Measurements from ENCODE around the gene LIPF. TPM values are rescaled to one million over a fixed set of nuclear protein-coding genes. Genes with fewer than 3 reads are reported as not detected.
"Not testable (repeated sequence)": the region's sequence is repeated elsewhere in the genome, so short reads cannot be mapped to it uniquely, and the experiment has no call there.

The LIPF gene
- polyA plus RNA-seq, 1 of the 3 experiments (the other 2 are of a cell fraction) = 0.07 TPM

GRCh38 chr10:88707429-88708155 lies 43.4 kb downstream of the LIPF start (continued):
- TF ChIP-seq, protein P1, sequence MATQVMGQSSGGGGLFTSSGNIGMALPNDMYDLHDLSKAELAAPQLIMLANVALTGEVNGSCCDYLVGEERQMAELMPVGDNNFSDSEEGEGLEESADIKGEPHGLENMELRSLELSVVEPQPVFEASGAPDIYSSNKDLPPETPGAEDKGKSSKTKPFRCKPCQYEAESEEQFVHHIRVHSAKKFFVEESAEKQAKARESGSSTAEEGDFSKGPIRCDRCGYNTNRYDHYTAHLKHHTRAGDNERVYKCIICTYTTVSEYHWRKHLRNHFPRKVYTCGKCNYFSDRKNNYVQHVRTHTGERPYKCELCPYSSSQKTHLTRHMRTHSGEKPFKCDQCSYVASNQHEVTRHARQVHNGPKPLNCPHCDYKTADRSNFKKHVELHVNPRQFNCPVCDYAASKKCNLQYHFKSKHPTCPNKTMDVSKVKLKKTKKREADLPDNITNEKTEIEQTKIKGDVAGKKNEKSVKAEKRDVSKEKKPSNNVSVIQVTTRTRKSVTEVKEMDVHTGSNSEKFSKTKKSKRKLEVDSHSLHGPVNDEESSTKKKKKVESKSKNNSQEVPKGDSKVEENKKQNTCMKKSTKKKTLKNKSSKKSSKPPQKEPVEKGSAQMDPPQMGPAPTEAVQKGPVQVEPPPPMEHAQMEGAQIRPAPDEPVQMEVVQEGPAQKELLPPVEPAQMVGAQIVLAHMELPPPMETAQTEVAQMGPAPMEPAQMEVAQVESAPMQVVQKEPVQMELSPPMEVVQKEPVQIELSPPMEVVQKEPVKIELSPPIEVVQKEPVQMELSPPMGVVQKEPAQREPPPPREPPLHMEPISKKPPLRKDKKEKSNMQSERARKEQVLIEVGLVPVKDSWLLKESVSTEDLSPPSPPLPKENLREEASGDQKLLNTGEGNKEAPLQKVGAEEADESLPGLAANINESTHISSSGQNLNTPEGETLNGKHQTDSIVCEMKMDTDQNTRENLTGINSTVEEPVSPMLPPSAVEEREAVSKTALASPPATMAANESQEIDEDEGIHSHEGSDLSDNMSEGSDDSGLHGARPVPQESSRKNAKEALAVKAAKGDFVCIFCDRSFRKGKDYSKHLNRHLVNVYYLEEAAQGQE (IDR thresholded peaks at IDR 0.05; ENCODE audit: low read depth, low read length) = no peak
- TF ChIP-seq PBX3 (IDR thresholded peaks at IDR 0.05) (peak; percentile 76), RCOR1 (IDR thresholded peaks at IDR 0.05; ENCODE audit: low read length) (no peak)
- TF ChIP-seq, protein P2, sequence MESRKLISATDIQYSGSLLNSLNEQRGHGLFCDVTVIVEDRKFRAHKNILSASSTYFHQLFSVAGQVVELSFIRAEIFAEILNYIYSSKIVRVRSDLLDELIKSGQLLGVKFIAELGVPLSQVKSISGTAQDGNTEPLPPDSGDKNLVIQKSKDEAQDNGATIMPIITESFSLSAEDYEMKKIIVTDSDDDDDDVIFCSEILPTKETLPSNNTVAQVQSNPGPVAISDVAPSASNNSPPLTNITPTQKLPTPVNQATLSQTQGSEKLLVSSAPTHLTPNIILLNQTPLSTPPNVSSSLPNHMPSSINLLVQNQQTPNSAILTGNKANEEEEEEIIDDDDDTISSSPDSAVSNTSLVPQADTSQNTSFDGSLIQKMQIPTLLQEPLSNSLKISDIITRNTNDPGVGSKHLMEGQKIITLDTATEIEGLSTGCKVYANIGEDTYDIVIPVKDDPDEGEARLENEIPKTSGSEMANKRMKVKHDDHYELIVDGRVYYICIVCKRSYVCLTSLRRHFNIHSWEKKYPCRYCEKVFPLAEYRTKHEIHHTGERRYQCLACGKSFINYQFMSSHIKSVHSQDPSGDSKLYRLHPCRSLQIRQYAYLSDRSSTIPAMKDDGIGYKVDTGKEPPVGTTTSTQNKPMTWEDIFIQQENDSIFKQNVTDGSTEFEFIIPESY (IDR thresholded peaks at IDR 0.05; ENCODE audit: borderline replicate concordance, low read depth) = no peak

DNA sequence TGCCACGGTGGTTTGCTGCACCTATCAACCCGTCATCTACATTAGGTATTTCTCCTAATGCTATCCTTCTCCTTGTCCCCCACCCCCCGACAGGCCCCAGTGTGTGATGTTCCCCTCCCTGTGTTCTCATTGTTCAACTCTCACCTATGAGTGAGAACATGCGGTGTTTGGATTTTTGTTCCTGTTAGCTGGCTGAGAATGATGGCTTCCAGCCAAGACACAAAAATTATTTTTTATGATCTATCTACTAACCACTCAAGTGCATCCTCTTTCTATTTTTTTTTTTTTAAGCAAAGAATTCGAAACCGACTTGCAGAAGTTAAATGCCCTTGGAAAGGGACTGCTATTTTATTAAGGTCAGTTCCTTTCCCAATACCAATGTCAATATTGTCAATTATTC lies 45.1 kb downstream of the LIPF start:
- H3K27me3 ChIP-seq (ENCODE audit: insufficient read depth); H3K36me3 ChIP-seq (replicated peaks in 1 of 2; ENCODE audit: control insufficient read depth in 1 of 2, insufficient read depth in 2 of 2, low read length in 1 of 2); H3K9me2 ChIP-seq; H2AFZ ChIP-seq (ENCODE audit: low read depth); H3K27ac ChIP-seq (ENCODE audit: low read depth in 2 of 2, low read length in 1 of 2); H3K4me2 ChIP-seq; DNase-seq; H3K9me3 ChIP-seq; H4K20me1 ChIP-seq (ENCODE audit: insufficient read depth); CTCF ChIA-PET; H3K79me2 ChIP-seq (ENCODE audit: insufficient read depth); H3K9ac ChIP-seq; H3K4me3 ChIP-seq (ENCODE audit: low read depth in 2 of 2, low read length in 1 of 2); POLR2A ChIA-PET: not testable (repeated sequence)
- Histone ChIP-seq H3K4me1 (ENCODE audit: control insufficient read depth in 1 of 2, insufficient read depth in 2 of 2, low read depth in 1 of 2, low read length in 1 of 2) (peaks cover 4 to 12% of the 10 kb centered on the region in 2 experiments; a peak in 2 of 4 replicates), H3F3A (replicated peaks; ENCODE audit: insufficient read depth) (peaks cover 13% of the 10 kb centered on the region)
- 93% methylated on average over 6 of the region's 6 CpGs for WGBS (ENCODE audit: low lambda C conversion rate)

GRCh38 chr10:88715517-88715916 lies 51.3 kb downstream of the LIPF start:
- Histone ChIP-seq H3K9me3 (no peaks in the 10 kb centered on the region), H4K20me1 (ENCODE audit: insufficient read depth) (no peaks in the 10 kb centered on the region), H3K27ac (ENCODE audit: low read depth in 2 of 2, low read length in 1 of 2) (no peak overlapping the region), H3K27me3 (ENCODE audit: insufficient read depth) (no peaks in the 10 kb centered on the region), H3K4me3 (ENCODE audit: low read depth in 2 of 2, low read length in 1 of 2) (no peak overlapping the region), H3K4me1 (ENCODE audit: control insufficient read depth in 1 of 2, insufficient read depth in 2 of 2, low read depth in 1 of 2, low read length in 1 of 2) (no peaks in the 10 kb centered on the region), H3K36me3 (replicated peaks in 1 of 2; ENCODE audit: control insufficient read depth in 1 of 2, insufficient read depth in 2 of 2, low read length in 1 of 2) (no peaks in the 10 kb centered on the region), H3K79me2 (ENCODE audit: insufficient read depth) (no peaks in the 10 kb centered on the region), H3F3A (replicated peaks; ENCODE audit: insufficient read depth) (no peaks in the 10 kb centered on the region), H3K4me2 (no peak overlapping the region), H3K9ac (no peak overlapping the region), H3K9me2 (no peaks in the 10 kb centered on the region), H2AFZ (ENCODE audit: low read depth) (no peak overlapping the region)
- 92% methylated on average over 1 of the region's 1 CpG for WGBS (ENCODE audit: low lambda C conversion rate)
- DNase-seq = no peak
- no peak for TF ChIP-seq IRF3 (IDR thresholded peaks at IDR 0.05; ENCODE audit: low read depth, low read length)
- no peak for TF ChIP-seq RXRA (IDR thresholded peaks at IDR 0.05; ENCODE audit: borderline replicate concordance, low read depth)
- TF ChIP-seq SMC3 (IDR thresholded peaks at IDR 0.05; ENCODE audit: low read depth, low read length) = no peak
- TF ChIP-seq, protein P1 (IDR thresholded peaks at IDR 0.05; ENCODE audit: low read depth, low read length) = no peak
- TF ChIP-seq RCOR1 (IDR thresholded peaks at IDR 0.05; ENCODE audit: low read length) = no peak
- TF ChIP-seq ELF1 (IDR thresholded peaks at IDR 0.05) = no peak
- ChIA-PET CTCF (no interaction called here), POLR2A (no interaction called here)

Measured in SK-N-SH (cell line).